ENCODE data around the gene GPS1. TPM values are rescaled to one million over a fixed set of nuclear protein-coding genes. Genes with fewer than 3 reads are reported as not detected.
A peak's percentile ranks its signal among the peaks of the same experiment; 100 is the strongest.

Gene GPS1
- total and polyA plus RNA-seq, 4 donors, result 53.9 to 66.3 (median 58.8) TPM

- Histone ChIP-seq H3K9ac (ENCODE audit: low read depth in 1 of 2, low read length in 2 of 2) (no peak overlapping the region), H3K27ac (ENCODE audit: low read depth in 1 of 2, low read length in 2 of 2) (no peak overlapping the region), H3K27me3 (ENCODE audit: control insufficient read depth in 4 of 4, insufficient read depth in 4 of 4, low read length in 3 of 4) (no peaks in the 10 kb centered on the region), H3K4me1 (ENCODE audit: control insufficient read depth in 4 of 4, insufficient read depth in 4 of 4, low read length in 3 of 4) (peaks cover 8 to 57% (median 38%) of the 10 kb centered on the region in 4 donors), H3K9me3 (ENCODE audit: control insufficient read depth in 4 of 4, low read length in 3 of 4) (no peaks in the 10 kb centered on the region), H3K36me3 (ENCODE audit: control insufficient read depth in 4 of 4, insufficient read depth in 3 of 4, low read depth in 1 of 4, low read length in 3 of 4) (peaks cover 0 to 8% (median 1%) of the 10 kb centered on the region in 4 donors), H3K4me3 (ENCODE audit: low read depth in 1 of 3, low read length in 3 of 3) (no peak overlapping the region)
- WGBS, result 83% methylated on average over 16 of the region's 16 CpGs
- DNase-seq (ENCODE audit: low spot score), result no peak
- TF ChIP-seq, protein P1, sequence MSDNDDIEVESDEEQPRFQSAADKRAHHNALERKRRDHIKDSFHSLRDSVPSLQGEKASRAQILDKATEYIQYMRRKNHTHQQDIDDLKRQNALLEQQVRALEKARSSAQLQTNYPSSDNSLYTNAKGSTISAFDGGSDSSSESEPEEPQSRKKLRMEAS (IDR thresholded peaks at IDR 0.05), result no peak
- TF ChIP-seq ZBTB33 (IDR thresholded peaks at IDR 0.05), result no peak
- TF ChIP-seq RAD21 (IDR thresholded peaks at IDR 0.05), result no peak
- TF ChIP-seq, protein P2, sequence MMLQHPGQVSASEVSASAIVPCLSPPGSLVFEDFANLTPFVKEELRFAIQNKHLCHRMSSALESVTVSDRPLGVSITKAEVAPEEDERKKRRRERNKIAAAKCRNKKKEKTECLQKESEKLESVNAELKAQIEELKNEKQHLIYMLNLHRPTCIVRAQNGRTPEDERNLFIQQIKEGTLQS (IDR thresholded peaks at IDR 0.05), result no peak
- TF ChIP-seq FOXA1 (IDR thresholded peaks at IDR 0.05), result no peak
- no peak for TF ChIP-seq HNF4A (conservative IDR thresholded peaks at IDR 0.05)
- no peak for TF ChIP-seq YY1 (IDR thresholded peaks at IDR 0.05)
- no peak for TF ChIP-seq FOXA2 (IDR thresholded peaks at IDR 0.05)
- no peak for TF ChIP-seq GABPA (IDR thresholded peaks at IDR 0.05 in 1 of 2, conservative IDR thresholded peaks at IDR 0.05 in 1 of 2)
- TF ChIP-seq SP1 (IDR thresholded peaks at IDR 0.05), result no peak
- no peak for TF ChIP-seq CTCF (IDR thresholded peaks at IDR 0.05; ENCODE audit: low read depth, low read length, missing input control)
These were observed 8.2 kb upstream of the GPS1 start for GRCh38 chr17:82043507-82043906.

- Histone ChIP-seq H3K27ac (ENCODE audit: low read depth in 1 of 2, low read length in 2 of 2) (peak overlapping the region; percentile 40 to 77), H3K4me1 (ENCODE audit: control insufficient read depth in 4 of 4, insufficient read depth in 4 of 4, low read length in 3 of 4) (peaks cover 13 to 64% (median 45%) of the 10 kb centered on the region in 4 donors), H3K36me3 (ENCODE audit: control insufficient read depth in 4 of 4, insufficient read depth in 3 of 4, low read depth in 1 of 4, low read length in 3 of 4) (peaks cover 0 to 8% (median 2%) of the 10 kb centered on the region in 4 donors), H3K27me3 (ENCODE audit: control insufficient read depth in 4 of 4, insufficient read depth in 4 of 4, low read length in 3 of 4) (no peaks in the 10 kb centered on the region), H3K9me3 (ENCODE audit: control insufficient read depth in 4 of 4, low read length in 3 of 4) (no peaks in the 10 kb centered on the region), H3K4me3 (ENCODE audit: low read depth in 1 of 3, low read length in 3 of 3) (no peak overlapping the region), H3K9ac (ENCODE audit: low read depth in 1 of 2, low read length in 2 of 2) (no peak overlapping the region)
- 75% methylated on average over 14 of the region's 14 CpGs for WGBS
- no peak for TF ChIP-seq FOXA1 (IDR thresholded peaks at IDR 0.05)
- no peak for TF ChIP-seq EGR1 (IDR thresholded peaks at IDR 0.05; ENCODE audit: low read depth in 2 of 2)
- peak; percentile 9 to 39 for TF ChIP-seq HNF4A (conservative IDR thresholded peaks at IDR 0.05)
- TF ChIP-seq RAD21 (IDR thresholded peaks at IDR 0.05), result no peak
- DNase-seq (ENCODE audit: low spot score), result no peak
These were observed 5.7 kb upstream of the GPS1 start for GRCh38 chr17:82045936-82046484.

GRCh38 chr17:82046903-82047302, 4.8 kb upstream of the GPS1 start:
- no peaks in the 10 kb centered on the region for H3K9me3 ChIP-seq (ENCODE audit: control insufficient read depth in 4 of 4, low read length in 3 of 4)
- no peak for TF ChIP-seq RXRA (IDR thresholded peaks at IDR 0.05)
- no peak for TF ChIP-seq CTCF (IDR thresholded peaks at IDR 0.05; ENCODE audit: low read depth, low read length, missing input control)
- no peak for TF ChIP-seq JUND (IDR thresholded peaks at IDR 0.05)
- TF ChIP-seq GABPA (IDR thresholded peaks at IDR 0.05 in 1 of 2, conservative IDR thresholded peaks at IDR 0.05 in 1 of 2), result no peak
- no peak for TF ChIP-seq HNF4A (conservative IDR thresholded peaks at IDR 0.05)
- TF ChIP-seq, protein P1 (IDR thresholded peaks at IDR 0.05), result no peak
- no peak for TF ChIP-seq TAF1 (conservative IDR thresholded peaks at IDR 0.05)
- TF ChIP-seq EGR1 (IDR thresholded peaks at IDR 0.05; ENCODE audit: low read depth in 2 of 2), result no peak
- no peak for TF ChIP-seq ZBTB33 (IDR thresholded peaks at IDR 0.05)
- no peak for DNase-seq (ENCODE audit: low spot score)
- peaks cover 0 to 8% (median 2%) of the 10 kb centered on the region in 4 donors for H3K36me3 ChIP-seq (ENCODE audit: control insufficient read depth in 4 of 4, insufficient read depth in 3 of 4, low read depth in 1 of 4, low read length in 3 of 4)
- H3K27me3 ChIP-seq (ENCODE audit: control insufficient read depth in 4 of 4, insufficient read depth in 4 of 4, low read length in 3 of 4), result no peaks in the 10 kb centered on the region
- H3K4me3 ChIP-seq (ENCODE audit: low read depth in 1 of 3, low read length in 3 of 3), result no peak overlapping the region
- 93% methylated on average over 21 of the region's 21 CpGs for WGBS
- no peak overlapping the region for H3K9ac ChIP-seq (ENCODE audit: low read depth in 1 of 2, low read length in 2 of 2)
- no peak overlapping the region for H3K27ac ChIP-seq (ENCODE audit: low read depth in 1 of 2, low read length in 2 of 2)
- peaks cover 14 to 57% (median 42%) of the 10 kb centered on the region in 4 donors for H3K4me1 ChIP-seq (ENCODE audit: control insufficient read depth in 4 of 4, insufficient read depth in 4 of 4, low read length in 3 of 4)

All from liver (tissue), 9 donors.